CMK (cell line): Measurements from ENCODE around the gene SSNA1.
"Not testable (repeated sequence)": the region's sequence is repeated elsewhere in the genome, so short reads cannot be mapped to it uniquely, and the experiment has no call there.

Source experiments
- DNase-seq: peaks from one replicate; pipeline ENCODE4 v3.0.0-alpha.2; 2010; ENCODE audit warnings: low read depth

Gene SSNA1

GRCh38 chr9:137233143-137233980 is 44.9 kb downstream of the SSNA1 start:
- no peak for DNase-seq

DNA sequence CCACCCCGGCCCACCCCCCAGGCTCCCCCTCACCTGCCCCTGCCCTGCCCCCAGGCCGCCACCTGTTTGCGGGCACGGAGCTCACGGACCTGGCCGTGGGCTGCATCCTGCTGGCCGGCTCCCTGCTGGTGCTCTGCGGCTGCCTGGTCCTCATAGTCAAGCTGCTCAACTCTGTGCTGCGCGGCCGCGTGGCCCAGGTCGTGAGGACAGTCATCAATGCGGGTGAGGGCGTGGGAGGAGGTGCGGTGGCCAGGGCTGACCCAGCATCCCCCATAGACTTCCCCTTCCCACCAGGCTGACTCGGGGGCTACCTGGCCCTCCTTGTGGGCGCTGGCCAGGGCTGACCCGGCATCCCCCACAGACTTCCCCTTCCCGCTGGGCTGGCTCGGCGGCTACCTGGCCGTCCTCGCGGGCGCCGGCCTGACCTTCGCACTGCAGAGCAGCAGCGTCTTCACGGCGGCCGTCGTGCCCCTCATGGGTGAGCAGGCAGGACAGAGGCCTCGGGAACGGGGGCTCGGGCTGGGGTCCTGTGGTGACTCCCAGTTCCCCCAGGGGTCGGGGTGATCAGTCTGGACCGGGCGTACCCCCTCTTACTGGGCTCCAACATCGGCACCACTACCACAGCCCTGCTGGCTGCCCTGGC is 45.7 kb downstream of the SSNA1 start:
- DNase-seq = no peak

DNA sequence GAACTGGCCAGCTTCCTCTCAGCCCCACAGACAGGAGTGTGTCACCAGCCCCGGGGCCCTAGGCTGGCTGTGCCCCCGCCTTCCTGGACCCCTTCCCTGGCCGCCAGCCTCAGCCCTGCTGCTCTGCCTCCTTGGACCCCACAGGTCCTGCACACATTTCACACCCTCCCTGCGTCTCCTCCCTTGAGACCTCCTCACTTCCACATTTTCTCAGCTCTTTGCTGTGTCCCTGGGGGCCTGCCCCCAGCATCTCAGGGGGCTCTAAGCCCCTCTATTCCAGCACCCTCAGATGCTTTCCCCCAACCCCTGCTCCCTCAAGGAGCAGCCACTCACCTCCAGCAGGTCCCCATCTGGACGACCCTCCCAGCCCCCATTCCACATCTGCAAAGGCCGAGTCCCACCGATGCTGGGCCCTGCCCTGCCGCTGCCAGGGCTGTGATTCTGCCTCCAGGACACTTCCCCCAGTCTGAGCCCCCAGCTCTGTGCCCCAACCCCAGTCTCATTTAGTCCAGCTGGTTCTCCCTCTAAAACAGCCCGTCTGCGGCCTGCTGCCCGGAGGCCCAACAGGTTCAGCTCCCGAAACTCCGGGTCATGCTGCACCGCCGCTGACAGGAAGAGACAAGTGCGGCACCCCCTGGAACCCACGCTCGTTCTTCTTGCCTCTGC is 46.4 kb downstream of the SSNA1 start:
- DNase-seq = no peak

DNA sequence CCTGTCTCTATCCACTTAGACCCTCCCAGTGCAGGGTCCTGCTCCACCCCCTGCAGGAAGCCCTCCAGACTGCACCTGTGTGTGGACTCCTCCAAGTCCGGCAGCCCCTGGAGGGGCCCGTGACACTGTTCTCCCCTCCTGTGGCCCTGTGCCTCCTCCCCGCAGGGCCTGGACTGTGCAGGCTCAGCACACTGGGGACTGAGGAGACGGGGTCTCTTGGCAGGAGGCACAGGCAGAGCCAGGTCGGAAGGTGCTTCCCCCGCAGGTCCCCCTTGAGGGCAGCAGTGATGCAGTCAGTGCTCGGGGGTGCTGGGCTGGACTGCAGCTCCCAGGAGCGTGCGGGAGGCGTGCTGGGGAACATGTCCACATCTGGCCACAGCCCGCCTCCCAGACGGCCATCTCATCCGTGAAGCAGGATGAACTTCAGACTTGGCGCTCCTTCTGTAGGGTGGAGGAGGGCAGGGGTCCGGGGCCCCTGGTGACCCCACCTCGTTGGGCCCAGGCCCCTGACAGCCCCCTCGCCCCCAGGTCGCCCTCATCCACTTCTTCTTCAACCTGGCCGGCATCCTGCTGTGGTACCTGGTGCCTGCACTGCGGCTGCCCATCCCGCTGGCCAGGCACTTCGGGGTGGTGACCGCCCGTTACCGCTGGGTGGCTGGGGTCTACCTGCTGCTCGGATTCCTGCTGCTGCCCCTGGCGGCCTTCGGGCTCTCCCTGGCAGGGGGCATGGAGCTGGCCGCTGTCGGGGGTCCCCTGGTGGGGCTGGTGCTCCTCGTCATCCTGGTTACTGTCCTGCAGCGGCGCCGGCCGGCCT is 47.2 kb downstream of the SSNA1 start:
- DNase-seq = no peak

GRCh38 chr9:137236238-137236935 is 47.9 kb downstream of the SSNA1 start:
- peak; percentile 93 for DNase-seq

- DNase-seq = no peak
These were observed 48.5 kb downstream of the SSNA1 start for GRCh38 chr9:137236936-137237421.

DNA sequence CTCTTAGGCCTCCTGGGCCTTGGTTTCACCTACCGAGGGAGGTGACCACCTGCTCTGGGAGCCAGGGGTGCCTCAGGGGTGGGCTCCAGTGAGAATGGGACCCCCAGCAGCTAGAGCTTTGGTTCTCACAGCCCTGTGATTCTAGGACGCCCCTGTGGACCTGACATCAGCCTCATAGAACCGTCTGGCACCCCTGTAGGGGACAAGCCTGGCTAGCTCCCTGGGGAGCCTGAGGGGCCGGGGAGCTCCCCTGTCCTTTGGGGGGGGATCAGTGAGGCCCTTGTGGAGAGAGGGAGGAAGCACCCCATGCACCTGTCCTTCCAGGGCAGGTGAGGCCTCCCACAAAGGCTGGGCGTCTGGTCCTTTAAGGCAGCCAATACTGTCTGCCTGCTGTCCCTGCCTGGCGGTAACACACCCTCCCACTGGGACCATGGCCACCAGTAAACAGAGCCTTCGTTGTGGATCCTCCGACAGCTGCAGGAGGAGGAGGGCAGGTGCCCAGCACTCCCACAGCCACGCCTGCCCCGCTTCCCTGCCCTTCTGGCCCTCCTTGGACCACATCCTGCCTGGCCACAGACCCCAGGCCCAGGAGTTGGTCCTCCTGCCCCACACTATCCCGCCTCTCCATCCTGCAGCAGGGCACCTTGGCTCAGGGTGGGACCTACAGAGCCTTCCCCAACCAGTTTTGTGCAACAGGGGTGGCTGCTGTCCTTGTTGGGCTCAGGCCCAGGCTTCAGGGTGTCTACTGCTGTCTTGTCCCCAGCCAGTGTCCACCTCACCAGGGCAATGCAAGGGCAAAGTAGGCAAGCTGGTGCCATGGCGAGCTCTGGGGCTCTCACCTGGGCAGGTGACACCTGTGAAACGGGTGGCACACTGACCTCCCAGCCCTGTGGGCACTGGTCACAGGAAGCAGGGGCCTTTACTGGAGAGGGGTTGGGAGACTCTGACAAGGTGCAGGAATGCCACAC is 49.6 kb downstream of the SSNA1 start:
- DNase-seq = no peak

DNA sequence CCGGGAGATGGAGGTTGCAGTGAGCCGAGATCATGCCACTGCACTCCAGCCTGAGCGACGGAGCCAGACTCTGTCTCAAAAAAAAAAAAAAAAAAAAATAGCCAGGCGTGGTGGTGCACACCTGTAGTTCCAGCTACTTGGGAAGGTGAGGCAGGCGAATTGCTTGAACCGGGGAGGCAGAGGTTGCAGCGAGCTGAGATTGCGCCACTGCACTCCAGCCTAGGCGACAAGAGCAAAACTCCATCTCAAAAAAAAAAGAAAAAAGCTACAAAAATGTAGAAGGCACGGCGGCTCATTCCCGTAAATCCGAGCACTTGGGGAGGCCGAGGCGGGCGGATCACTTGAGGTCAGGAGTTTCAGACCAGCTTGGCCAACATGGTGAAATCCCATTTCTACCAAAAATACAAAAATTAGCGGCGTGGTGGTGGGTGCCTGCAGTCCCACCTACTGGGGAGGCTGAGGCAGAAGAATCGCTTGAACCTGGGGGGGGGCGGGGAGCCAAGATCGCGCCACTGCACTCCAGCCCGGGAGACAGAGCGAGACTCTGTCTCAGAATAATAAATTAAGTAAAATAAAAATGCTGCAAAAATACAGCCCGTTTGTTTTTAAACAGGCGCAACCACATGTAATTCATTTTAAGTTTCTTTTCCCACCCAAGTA is 51.2 kb downstream of the SSNA1 start:
- DNase-seq = not testable (repeated sequence)
